KOPT-K1 (cell line): ENCODE data around the gene CEP72.
"Not testable (repeated sequence)": the region's sequence is repeated elsewhere in the genome, so short reads cannot be mapped to it uniquely, and the experiment has no call there.

Experiments
- H3K27ac ChIP-seq: fragments of 200-600 bp; sonication (generic); 2 replicates; pipeline ENCODE4 v1.5.1; 2016; ENCODE audit warnings: antibody characterized with exemption, mild to moderate bottlenecking, low read depth, low read length; ENCODE audit not compliant: poor library complexity, severe bottlenecking
- H3K36me3 ChIP-seq: fragments of 200-600 bp; sonication (generic); 2 replicates; pipeline ENCODE4 v1.5.1; 2017; ENCODE audit warnings: antibody characterized with exemption, mild to moderate bottlenecking, low read length, moderate library complexity; ENCODE audit not compliant: insufficient read depth
- H3K9me3 ChIP-seq: fragments of 200-600 bp; sonication (generic); 2 replicates; pipeline ENCODE4 v1.5.1; 2017; ENCODE audit warnings: antibody characterized with exemption, low read length, mild to moderate bottlenecking; ENCODE audit not compliant: insufficient read depth, poor library complexity, severe bottlenecking

The CEP72 gene

DNA sequence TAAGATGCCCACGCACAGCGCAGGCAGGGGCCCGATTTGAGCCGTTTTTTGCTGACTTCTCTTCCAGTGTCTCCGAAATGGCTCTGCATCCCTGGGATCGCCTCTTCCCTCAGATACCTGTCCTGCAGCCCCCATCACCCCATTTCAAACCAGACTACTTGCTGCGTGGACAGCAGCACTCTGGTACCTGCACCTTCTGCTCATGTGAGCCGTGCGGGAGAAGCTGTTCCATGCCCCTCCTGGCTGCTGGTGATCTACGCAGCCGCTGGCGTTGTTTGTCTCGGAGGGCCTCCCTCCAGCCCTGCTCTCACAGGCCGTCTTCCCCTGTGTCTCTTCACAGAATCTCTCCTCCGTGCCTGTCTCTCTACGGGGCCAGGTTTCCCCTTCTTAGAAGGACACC, 13.4 kb downstream of the CEP72 start:
- Histone ChIP-seq H3K27ac (no peak overlapping the region), H3K36me3 (peaks cover 88% of the 10 kb centered on the region)

DNA sequence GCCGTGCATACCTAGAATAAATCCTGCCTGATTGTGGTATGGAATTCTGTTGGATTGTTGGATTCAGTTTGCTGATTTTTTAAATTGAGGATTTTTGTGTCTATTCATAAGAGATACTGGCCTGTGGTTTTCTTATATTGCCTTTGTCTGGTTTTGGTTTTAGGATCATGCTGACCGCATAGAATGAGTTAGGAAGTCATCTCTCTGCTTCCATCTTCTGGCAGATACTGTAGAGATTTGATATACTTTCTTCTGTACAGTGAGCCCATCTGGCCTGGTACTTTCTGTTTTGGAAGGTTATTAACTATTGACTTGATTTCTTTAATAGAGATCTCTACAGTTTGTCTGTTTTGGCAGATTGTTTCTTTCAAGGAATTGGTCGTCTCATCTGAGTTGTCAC, 14.7 kb downstream of the CEP72 start:
- peaks cover 75% of the 10 kb centered on the region for H3K36me3 ChIP-seq
- no peak overlapping the region for H3K27ac ChIP-seq
- H3K9me3 ChIP-seq = no peaks in the 10 kb centered on the region

More for the DNA sequence above, 13.4 kb downstream of the CEP72 start:
- H3K9me3 ChIP-seq = no peaks in the 10 kb centered on the region

DNA sequence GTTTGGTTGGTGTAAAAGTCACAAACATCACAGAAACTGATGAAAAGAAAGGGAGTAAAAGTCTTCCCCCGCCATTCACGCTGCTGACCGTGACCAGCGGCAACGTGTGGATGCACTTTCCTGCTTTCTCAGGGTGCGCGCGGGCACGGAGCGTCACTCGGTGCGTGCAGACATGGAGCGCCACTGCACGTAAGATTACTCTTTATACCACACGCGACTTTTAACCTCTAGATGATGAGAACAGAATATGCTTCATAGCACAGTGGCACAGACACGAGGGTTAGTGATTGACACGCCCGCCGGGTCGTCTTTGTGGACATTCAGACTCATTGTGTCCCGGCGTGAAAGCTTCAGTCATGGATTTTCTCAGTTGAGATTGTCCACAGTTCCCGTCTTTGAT, 15.7 kb downstream of the CEP72 start:
- Histone ChIP-seq H3K9me3 (no peaks in the 10 kb centered on the region), H3K36me3 (peaks cover 65% of the 10 kb centered on the region), H3K27ac (no peak overlapping the region)

DNA sequence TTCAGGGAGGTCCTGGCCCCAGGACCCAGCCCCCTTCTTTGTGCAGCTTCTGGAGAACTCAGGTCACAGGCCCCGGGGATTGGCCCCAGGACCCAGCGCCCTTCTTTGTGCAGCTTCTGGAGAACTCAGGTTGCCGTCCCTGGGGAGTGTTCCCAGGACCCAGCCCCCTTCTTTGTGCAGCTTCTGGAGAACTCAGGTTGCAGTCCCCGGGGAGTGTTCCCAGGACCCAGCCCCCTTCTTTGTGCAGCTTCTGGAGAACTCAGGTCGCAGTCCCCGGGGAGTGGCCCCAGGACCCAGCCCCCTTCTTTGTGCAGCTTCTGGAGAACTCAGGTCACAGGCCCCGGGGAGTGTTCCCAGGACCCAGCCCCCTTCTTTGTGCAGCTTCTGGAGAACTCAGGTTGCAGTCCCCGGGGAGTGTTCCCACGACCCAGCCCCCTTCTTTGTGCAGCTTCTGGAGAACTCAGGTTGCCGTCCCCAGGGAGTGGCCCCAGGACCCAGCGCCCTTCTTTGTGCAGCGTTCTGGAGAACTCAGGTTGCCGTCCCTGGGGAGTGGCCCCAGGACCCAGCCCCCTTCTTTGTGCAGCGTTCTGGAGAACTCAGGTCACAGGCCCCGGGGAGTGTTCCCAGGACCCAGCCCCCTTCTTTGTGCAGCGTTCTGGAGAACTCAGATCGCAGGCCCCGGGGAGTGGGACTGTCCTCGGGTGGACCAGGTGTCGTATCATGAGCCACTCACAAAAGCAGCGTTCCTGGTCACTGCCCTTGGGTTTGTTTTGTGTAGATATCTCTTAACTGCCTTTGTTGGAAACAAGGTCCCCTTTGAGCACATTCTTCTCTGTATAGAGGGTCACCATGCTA, 16.4 kb downstream of the CEP72 start:
- H3K9me3 ChIP-seq, H3K27ac ChIP-seq: not testable (repeated sequence)
- peaks cover 61% of the 10 kb centered on the region for H3K36me3 ChIP-seq

DNA sequence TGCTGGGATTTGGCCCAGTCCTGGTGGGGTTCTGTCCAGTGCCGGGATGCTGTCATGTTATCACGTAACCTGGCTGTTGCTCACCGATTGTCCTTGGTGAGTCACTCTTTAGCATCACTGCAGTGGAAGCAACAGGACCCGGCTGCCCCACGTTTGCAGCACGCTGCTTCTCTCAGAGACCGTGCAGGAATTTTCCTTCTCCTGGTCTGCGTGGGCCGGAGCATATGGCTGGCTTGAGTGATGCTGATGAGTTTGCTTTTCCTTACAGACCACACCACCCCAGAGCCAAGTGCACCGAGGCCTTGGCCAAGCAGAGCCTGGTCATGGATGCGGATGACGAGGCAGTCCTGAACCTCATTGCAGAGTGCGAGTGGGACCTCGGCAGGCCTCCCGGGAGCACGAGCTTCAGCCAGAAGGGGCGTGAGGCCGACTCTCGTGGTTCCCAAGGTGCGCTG, 21.4 kb downstream of the CEP72 start:
- H3K27ac ChIP-seq = no peak overlapping the region
- H3K36me3 ChIP-seq = peaks cover 61% of the 10 kb centered on the region
- no peaks in the 10 kb centered on the region for H3K9me3 ChIP-seq

DNA sequence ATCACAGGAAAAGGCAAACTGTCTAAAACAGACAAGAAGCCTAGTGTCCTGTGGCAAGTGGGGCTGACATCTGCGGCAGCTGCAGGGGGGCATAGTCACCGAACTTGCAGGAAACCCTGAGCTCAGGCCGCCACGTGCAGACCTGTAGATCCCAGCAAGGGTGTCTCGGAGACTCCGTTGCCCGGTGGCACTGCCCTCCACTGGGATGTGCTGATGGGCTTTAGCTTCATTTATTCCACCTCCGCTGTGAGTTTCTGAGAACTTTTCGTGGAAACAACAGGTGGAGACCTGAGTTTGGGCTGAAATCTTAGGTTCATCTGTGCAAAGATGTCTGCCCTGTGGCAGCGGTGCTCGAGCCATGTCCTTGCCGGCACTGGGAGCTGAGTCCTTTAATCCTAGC, 22.1 kb downstream of the CEP72 start:
- Histone ChIP-seq H3K27ac (no peak overlapping the region), H3K9me3 (no peaks in the 10 kb centered on the region), H3K36me3 (peaks cover 61% of the 10 kb centered on the region)

DNA sequence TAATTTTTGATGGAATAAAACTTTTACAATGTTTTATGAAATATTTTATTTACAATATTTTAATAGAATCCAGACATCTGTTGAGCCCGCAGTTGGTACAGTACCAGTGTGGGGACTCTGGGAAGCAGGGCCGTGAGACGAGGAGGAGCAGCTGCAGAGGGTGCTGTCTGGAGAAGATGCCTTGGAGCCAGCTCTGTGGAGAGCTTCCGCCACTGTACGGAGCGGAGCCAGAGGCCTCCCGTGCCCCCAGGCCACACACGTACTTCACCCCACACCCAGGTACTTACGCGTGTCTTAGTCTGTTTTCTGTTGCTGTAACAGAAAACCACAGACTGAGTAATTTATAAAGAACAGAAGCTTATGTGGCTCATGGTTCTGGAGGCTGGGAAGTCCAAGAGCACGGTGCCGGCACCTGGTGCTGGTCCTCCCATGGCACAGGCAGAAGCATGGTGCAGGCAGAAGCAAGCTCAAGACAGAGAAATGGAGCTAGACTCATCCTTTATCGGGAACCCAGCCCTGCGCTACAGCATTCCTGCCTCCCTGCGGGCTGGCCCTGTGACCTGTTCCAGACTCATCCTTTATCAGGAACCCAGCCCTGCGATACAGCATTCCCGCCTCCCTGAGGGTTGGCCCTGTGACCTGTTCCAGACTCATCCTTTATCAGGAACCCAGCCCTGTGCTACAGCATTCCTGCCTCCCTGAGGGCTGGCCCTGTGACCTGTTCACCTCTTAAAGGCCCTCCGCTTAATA, 23.3 kb downstream of the CEP72 start:
- no peaks in the 10 kb centered on the region for H3K9me3 ChIP-seq
- H3K27ac ChIP-seq = no peak overlapping the region
- H3K36me3 ChIP-seq = peaks cover 72% of the 10 kb centered on the region

DNA sequence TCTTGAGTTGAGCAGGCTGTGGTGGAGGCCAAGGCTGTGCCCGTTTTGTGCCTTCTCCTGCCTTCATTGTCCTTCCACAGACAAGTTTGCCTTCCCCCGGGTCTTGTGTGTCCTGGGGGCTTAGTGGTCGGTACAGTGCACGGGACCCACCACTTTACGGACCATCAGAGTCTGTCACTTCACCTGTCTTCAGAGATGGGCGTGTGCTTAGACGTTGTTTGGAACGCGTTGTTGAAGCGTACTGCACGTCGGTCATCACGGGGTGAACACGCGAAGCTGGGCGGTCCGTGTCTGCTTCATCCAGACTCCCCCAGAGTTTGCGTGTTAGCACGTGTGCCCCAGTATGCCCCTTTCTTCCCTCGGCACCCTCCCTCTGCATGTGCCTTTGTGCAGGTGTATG, 24.8 kb downstream of the CEP72 start:
- H3K9me3 ChIP-seq = no peaks in the 10 kb centered on the region
- H3K36me3 ChIP-seq = peaks cover 87% of the 10 kb centered on the region
- no peak overlapping the region for H3K27ac ChIP-seq

DNA sequence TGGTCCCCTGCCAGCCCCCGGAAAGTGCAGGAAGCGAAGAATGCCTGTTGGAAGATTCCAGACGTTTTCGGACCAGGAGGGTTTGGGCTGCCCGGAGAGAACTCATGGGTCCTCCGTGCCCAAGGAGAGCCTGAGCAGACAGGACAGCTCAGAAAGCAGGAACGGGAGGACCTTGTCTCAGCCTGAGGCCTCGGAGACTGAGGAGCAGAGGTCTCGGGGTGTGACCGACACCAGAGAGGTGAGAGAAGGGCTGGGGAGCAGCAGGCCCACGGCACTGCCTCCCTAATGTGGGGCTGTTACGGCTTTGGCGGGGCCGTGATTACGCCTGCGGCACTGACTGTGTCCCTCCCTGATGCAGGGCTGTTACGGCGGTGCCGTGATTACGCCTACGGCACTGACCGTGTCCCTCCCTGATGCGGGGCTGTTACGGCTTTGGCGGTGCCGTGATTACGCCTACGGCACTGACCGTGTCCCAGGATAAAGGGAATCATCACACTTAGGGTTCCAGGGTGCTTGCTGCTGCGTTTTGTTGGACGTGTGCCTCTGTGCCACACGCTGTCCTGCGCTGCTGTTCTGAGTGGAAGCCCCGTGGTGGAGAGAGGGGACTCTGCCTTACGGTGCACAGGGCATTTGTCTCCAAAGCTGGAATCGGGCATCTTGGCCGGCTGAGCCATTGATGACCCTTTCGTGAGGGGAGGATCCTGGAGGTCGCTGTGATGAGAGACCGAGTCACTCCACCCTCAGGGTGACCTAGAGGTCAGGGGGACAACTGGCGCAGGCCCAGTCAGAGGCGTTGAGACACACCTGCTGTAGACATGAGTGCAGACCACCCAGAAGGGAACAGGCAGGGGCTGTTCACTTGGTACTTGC, 25.7 kb downstream of the CEP72 start:
- Histone ChIP-seq H3K36me3 (peaks cover 96% of the 10 kb centered on the region), H3K9me3 (no peaks in the 10 kb centered on the region), H3K27ac (no peak overlapping the region)

DNA sequence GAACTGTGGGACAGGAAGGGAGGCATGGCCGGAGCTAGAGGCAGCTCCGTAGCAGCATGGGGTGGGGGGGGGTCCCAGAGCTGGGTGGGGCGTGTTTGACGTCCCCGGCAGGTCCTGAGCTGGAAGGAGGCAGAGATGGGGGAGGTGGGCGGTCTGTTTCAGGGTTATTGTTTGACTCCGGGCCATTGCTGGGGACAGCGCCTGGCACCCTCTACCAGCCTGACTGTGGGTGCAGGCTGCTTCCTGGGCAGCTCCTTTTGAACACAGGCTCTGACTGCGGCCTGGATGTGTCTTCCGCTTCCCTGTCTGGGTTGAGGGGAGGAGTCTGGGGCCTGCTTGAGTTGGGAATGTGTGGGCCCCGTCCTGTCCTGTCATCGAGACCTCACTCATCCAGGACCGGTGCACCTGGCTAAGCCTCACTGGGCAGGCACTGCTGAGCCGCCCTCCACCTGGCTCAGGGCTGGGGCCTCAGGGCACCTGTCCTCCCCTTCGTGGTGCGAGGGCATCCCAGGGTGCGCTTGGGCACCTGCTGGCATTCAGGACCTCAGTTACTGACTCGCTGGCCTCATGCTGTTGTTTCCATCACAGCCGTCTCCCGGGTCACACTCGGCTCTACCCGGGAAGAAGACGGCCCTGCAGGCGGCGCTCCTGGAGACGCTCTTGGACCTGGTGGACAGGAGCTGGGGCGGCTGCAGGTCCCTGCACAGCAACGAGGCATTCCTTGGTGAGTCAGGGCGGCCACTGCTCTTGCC, 26.5 kb downstream of the CEP72 start:
- H3K27ac ChIP-seq = no peak overlapping the region
- peaks cover 100% of the 10 kb centered on the region for H3K36me3 ChIP-seq
- no peaks in the 10 kb centered on the region for H3K9me3 ChIP-seq

DNA sequence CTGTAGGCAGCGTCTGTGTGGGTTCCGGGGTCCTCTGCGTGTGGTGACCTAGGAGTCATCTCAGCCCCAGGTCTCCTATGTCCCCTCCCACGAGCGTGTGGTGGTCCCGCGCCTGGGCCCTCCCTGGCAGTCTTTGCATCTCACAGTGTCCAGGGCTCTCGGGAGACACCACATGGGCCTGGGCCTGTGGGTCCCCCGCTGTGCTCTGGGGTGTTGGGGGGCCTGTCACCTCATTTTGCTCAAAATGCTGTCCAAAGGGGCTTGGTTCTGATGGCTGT, 27.1 kb downstream of the CEP72 start:
- Histone ChIP-seq H3K36me3 (peaks cover 100% of the 10 kb centered on the region), H3K27ac (no peak overlapping the region)

DNA sequence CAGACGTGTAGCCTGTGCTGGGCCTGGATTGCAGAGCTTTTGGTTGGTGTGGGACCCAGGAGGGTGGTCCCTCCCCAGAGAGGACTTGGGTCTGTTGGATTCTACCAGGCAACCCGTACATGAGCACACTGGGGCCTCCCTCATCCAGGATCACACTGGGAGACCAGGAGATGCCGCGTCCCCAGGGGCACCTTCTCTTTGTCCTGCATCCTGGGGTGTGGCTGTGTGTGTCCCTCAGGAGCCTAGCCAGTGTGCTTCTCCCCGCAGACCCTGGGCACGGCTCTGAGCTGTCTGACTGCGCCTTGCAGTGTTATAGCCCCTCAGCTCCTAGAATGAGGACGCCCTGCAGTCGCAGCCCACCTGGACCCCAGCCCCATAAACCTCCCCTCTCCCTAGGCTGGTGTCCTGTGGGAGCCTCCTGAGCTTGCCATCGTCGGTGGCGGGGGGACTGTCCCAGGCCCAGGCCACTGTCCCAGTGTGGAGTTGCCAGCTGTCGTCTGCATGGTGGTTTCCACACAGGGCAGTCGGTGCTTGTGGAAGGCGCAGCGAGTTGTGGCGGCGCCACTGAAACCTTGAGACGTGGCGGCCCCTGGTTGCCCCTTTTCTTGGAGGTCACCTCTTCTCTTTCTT, 27.6 kb downstream of the CEP72 start:
- Histone ChIP-seq H3K36me3 (peaks cover 100% of the 10 kb centered on the region), H3K27ac (no peak overlapping the region), H3K9me3 (no peaks in the 10 kb centered on the region)

More for the DNA sequence above, 27.1 kb downstream of the CEP72 start:
- no peaks in the 10 kb centered on the region for H3K9me3 ChIP-seq

DNA sequence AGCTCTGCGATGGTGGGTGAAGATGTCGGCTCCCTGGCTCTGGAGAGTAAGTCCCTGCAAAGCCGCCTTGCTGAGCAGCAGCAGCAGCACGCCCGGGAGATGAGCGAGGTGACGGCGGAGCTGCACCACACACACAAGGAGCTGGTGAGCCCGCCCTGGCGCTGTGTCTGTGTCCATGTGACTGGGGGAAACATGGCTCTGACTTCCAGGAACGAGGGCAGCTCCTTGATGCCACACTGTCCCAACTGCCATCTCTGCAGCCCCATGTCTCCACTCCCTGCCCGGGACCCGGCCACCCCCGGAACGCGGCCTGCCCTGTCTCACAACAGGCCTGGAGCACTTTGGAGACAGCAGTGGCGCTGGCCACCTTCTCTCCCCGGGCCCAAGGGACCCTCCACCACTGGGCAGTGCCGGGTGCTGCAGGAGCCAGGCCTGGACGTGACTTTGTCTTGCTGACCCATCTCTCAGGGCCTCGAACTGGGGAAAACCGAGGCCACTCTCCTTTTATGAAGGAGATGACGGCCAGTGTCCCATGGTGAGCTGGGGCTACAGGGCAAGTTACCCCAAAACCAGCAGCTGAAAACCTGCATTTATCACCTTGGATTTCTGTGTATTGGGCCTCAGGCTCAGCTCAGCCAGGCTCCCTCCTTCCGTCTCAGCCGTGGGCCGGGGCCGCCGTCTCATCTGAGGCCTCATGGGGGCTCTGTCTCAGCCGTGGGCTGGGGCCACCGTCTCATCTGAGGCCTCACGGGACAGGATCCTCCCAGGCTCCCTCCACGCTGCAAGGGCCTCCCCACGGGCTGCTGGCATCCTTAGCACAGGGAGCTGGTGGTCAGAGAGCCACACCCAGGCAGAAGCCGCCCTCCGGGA, 28.6 kb downstream of the CEP72 start:
- H3K27ac ChIP-seq = no peak overlapping the region
- no peaks in the 10 kb centered on the region for H3K9me3 ChIP-seq
- peaks cover 100% of the 10 kb centered on the region for H3K36me3 ChIP-seq
